ENCODE results near the gene RAB27B. TPM values are rescaled to one million over a fixed set of nuclear protein-coding genes. Genes with fewer than 3 reads are reported as not detected.

RAB27B gene
- total RNA-seq, 1 donor from 2014 or later = 16.6 TPM

DNA sequence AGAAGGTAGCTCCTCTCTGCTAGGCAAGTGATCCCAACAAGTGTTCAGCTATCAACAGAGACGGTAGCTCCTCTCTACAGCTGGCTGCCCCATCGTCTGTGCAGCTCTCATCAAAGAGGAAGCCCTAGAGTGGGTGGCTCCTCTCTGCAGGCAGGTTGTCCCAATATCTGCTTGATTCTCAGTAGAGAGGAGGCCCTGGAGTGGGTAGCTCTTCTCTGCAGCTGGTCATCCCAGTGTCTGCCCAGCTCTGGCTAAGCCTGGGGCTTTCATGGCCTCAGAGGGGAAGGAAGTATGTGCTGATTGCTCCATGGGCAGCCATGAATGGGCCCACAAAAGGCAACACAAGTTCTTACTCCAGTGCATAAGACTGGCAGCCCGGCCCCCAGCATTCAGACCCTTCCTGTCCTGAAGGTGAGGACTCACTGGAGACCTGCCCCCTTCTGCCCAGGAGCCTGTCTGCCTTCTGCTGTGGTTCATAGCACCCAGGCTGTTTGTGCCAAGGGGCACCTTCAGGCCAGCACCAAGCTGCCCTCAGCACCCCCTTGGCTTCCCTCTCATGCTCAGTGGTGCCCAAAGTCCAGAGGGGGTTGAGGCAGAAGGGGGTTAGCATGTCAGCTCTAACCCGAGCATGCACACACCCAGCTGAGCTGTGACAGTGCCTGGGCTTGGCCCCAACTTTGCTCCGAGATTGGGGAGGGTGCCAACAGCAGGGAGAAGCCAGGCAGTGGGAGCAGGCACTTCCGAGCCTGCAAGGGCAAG lies 82.1 kb downstream of the RAB27B start:
- no peak for DNase-seq (ENCODE audit: low spot score)

DNA sequence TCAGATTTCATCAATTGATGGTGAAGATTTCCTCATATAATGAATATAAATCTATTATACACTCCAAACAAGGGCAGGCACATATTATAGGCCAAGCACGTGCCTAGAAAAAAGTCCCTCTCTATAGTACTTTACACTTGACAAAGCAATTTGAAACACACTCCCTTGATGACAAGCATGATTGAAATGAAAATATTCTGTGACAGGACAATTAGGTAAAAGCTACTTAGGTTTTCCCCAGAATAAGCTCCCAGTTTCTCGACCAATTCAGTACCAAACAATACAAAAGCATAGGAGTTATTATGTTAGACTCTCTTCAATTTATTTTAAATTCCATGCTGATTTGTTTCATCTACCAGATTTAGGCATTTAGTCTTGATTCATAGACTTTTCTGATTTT lies 83.3 kb downstream of the RAB27B start:
- no peak for DNase-seq (ENCODE audit: low spot score)

DNA sequence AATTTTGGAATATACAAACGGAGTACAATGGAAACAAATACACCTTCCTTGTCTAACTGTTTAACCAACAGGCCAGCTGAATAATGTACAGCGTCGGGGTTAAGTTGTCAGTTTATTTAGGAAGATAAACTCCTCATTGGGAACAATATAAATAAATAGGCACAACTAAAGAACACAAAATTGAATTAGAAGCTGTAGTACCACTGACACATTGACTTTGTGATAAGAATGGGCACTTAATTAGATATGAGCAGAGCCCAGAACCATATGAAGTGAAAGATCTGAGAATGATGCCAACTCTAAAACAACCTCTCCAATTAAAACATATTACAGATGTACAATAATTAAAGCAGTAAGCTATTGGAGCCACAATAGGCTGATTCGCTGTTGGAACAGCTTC lies 86.5 kb downstream of the RAB27B start:
- DNase-seq (ENCODE audit: low spot score) = no peak

DNA sequence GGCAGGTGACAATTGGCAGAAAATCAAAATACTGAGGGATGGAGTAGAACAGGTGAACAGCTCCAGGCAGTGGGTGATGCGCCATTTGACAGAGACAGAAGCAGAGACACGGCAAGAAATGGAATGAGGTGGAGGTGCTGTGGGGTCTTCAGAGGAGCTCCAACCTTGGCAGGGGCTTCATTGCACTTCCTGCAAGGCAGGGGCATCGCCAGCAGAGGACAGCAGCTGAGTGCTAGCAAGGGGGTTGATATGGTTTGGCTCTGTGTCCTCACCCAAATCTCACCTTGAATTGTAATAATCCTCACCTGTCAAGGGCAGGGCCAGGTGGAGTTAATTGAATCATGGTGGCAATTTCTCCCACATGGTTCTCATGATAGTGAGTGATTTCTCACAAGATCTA lies 88.2 kb downstream of the RAB27B start:
- DNase-seq (ENCODE audit: low spot score) = no peak

DNA sequence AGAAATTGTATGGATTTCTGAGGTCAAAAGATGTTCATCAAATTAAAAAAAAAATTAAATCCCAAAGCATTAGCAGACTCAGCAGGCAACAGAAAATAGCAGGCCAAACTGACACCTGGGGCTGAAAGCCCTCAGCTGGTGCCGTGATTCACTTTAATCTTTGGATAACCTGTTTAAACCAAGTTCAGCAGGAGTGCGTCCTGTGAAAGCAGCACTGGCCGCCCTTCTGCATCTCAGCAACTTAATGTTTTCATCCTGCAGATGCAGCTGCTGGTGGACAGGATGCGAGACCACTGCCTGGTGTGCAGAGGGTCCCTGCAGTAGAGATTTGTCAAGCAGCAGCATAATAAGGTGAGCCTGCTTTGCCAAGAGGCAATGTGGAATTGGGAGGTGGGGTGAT lies 89.8 kb downstream of the RAB27B start:
- no peak for DNase-seq (ENCODE audit: low spot score)

DNA sequence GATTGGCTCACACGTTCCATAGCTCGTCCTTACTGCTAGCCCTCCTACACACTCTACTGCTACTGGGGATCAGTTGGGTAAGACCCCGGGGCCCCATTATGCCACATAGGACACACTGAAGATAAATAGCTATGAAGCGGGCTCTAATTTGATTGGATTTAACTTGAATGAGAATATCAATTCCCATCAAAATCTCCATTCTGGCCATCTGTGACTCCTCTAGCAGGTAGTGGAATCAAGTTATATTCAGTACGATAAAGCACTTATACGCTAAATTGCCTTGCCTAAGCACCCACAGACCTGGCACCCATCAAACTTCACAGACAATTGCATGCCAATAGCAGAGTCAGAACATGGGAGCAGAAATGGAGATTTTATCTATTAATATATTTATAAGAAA lies 91.1 kb downstream of the RAB27B start:
- DNase-seq (ENCODE audit: low spot score) = no peak

DNA sequence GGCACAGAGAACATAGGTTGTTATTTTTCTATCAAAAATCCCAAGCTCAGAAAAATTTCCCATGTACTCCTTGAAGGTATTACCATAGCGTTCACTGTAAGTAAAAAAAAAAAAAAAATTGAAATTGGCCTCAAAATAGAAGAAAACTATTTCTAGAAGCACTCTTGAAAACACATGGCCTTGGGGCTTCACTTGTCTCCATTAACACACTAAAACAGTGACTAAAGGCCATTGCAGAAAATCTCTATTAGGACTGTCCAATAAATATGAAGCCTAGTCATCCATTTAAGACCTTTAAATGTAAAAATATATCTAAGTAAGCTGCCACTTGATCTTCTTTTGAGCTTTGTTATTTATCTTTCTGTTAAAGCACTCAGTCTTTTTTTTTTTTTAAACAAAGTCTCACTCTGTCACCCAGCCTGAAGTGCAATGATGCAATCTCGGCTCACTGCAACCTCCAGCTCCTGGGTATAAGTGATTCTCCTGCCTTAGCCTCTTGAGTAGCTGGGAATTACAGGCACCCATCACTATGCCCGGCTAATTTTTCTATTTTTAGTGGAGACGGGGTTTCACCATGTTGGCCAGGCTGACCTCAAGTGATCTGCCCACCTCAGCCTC lies 95.2 kb downstream of the RAB27B start:
- no peak for DNase-seq (ENCODE audit: low spot score)

DNA sequence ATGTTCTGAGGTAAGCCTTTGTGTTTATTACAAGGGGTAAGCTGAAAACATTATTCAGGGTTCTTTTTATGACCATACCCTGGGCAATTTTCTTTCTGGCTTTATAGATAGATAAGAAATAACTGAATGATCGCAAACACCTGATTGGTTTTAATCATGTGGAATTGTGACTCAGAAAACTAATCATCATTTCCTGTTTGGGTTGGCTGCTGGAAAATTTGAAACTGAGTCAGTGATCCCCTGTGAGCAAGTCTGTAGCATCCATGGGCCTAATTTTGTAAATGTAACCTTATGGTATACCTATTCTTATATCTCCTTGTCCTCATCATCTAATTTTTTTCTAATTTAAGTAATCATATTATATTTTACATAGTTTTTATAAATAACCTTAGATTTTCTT lies 96.7 kb downstream of the RAB27B start:
- no peak for DNase-seq (ENCODE audit: low spot score)

DNA sequence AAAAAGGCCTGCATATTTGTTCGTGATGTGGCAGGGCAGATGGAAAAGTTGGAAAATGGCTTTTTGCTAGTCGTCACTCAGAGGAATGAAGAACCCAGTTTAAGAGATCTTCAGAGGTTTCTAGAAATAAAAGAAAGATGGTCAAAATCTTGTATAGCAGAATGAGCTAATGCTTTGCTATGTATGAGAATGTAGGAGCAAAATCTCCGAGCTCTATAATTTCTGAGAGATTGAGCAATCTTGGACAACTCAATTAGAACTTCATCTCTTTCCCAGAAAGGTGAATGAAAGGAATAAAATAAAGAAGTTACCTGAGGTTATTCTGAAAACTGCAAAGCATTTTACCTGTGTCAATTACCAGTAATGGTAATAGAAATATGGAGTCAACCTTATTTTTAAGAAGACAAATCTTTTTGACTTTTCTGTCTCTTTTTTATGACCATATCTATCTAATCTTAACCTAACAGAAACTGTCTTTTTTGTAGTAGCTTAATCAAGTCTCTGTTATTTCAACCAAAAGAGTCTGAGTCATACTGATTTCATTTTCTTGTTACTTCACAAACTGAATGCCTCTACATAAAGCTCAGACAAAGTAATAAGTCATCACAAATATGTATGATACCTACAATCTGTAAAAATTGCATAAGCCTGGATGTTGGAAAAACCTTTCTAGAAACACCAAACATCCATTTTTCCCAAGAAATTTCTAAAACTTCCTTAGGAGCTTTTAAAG lies 98.5 kb downstream of the RAB27B start:
- DNase-seq (ENCODE audit: low spot score) = no peak

DNA sequence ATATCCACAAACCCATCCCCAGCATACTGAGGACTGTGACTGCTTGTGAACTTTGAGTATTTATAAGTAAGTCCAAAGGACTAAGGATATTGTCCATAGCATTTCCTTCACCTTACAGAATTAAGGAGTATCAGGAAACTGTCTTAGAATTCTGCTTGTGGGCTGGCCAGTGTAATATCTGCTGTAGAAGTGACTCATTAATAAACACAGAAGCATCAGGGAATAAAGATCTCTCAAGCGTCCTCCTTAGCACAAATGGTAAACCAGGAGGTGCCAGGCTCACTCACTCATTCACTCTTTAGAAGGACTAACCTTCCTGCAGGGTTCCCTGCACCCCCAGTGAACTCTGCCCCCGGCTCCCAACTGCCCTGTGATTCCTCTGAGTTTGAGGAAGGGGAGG lies 100.0 kb downstream of the RAB27B start:
- no peak for DNase-seq (ENCODE audit: low spot score)

DNA sequence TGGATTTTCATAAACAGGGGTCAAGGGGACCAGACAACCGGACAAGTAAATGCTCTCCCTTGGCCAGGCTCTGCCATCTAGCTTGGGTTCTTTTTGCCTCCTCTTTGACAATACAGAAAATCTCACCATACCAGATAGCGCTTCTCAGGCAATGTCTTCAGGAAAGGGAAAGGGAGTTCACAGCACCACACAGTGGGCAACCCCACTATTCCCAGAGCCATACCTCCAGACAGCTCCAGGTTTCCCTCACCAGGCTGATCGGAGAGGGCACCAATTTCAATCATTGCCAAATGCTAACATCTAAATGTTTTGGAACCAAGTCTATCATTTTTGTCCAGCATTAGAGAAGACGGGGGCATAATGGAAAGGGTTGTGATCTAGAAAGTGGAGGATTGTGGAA lies 102.9 kb downstream of the RAB27B start:
- no peak for DNase-seq (ENCODE audit: low spot score)

DNA sequence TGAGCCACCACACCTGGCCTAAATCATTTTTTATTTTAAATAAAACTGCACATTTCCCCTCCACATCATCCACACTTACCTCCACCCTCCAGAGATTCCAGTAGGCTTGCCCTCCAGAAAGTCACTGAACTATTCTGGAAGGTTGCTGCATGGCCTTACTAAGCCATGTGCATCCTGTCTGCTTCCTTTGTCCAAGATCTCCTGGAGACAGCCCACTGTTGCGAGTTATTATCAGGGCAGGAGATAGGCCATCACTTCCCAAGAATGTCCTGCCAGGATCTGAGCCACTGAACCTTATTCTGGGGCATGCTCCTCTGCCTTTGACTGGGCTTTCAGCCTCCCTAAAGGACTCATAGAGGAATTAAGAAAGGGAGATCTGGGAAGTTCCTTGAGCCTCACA lies 104.2 kb downstream of the RAB27B start:
- no peak for DNase-seq (ENCODE audit: low spot score)

DNA sequence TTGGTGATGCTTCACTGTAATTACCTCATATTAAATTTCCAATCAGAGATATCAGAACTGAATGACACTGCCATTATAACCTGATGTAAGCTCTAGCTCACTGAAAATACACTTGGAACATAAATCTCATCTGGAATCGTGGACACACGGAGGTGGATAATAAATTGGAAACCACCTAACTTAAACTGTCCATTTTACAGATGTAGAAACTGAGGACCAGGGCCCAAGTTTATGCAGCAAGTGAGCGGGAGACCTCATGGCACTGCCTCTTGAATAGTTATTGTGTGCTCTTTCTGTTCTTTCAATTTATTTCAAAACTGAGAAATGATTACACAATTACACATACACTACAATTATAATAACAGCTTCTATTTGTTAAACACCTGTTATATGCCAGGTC lies 110.2 kb downstream of the RAB27B start:
- DNase-seq (ENCODE audit: low spot score) = no peak

DNA sequence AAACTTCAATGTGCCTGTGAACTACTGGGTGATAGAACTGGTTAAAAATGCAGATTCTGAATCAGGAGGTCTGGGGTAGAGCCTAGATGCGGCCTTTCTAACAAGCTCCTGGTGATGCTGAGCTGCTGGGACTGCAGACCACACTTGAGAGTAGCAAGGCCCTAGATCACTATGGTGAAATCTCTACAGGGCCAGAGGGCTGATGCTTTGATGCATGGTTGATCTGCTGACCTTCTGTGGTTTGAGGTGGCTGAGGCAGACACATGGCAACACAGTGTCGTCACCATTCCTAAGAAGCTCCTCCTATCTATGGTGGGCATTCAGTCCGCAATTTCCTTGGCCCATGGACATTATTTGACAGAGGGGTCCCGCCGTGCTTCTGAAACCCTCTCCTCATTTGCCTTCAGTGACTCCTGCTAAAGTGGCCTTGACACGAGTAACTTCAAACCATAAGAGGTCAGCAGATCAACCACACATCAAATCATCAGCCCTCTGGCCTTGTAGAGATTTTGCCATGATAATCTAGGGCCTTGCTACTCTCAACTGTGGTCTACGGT lies 111.2 kb downstream of the RAB27B start:
- DNase-seq (ENCODE audit: low spot score) = no peak

DNA sequence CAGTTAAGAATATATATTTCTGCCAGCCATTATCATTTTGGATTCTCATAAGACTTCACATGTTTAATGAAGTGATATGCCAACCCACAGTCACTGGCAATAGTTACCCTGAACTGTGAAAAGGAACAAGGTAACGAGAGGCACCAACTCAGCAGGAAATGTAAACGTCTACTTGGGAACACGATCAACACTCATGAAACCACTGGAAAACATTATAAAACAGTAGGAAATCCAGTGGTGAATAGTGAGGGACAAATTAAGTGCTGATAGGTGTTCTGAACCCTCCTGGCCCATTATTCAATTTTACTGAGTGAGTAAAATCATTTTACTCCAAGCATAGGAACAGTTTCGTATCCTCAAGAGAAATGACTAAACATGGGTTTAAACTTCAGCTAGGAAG lies 113.9 kb downstream of the RAB27B start:
- no peak for DNase-seq (ENCODE audit: low spot score)

DNA sequence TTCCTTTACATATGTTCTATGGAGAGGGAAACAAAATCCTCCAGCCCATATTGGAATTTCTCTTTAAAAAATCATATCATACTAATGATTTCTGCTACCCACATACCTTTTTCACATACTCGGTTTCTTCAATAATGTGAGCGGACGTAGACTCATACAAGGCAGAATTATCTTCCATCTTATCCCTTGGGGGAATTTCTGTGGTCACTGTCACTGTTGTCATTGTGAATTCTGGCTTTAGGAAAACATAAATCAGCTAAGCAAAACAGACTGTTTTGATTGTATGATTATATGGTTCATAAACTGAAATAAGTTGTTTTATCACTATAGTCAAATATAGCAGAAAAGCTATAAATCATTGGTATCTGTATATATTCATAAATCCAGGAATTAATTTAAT lies 114.3 kb downstream of the RAB27B start:
- no peak for DNase-seq (ENCODE audit: low spot score)

Other genes starting within 250 kb of the RAB27B start
- not detected for gene DYNAP, start 237.2 kb upstream of the RAB27B start, total RNA-seq
- 9.8 TPM for gene CCDC68, start 131.0 kb downstream of the RAB27B start, total RNA-seq

All from mucosa of gallbladder (tissue), 1 donor.